ENCODE measurements around the gene PAQR4. TPM values are rescaled to one million over a fixed set of nuclear protein-coding genes. Genes with fewer than 3 reads are reported as not detected.
A peak's percentile ranks its signal among the peaks of the same experiment; 100 is the strongest.

The PAQR4 gene
- total and polyA plus RNA-seq, 10 of the 15 experiments (the other 5 are each of a cell fraction or from before 2014, with no cell fraction given), result 0.39 to 31.8 (median 13.5) TPM

DNA sequence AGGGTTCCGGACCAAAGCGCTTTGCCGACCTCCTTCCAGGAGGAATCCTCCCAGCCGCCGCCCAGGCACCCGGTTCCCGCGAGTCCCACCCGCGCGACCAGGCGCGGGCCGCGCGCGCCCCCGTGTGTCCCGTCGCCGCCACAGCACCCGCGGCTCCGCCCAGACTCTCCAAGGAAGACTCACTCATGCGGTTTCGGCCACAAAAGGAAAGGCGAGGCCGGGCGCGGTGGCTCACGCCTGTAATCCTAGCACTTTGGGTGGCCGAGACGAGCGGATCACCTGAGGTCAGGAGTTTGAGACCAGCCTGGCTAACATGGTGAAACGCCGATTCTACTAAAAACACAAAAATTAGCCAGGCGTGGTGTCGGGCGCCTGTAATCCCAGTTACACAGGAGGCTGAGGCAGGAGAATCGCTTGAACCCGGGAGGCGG, 14.6 kb downstream of the PAQR4 start (continued):
- TF ChIP-seq IKZF1 (conservative IDR thresholded peaks at IDR 0.05), result peak; percentile 84

DNA sequence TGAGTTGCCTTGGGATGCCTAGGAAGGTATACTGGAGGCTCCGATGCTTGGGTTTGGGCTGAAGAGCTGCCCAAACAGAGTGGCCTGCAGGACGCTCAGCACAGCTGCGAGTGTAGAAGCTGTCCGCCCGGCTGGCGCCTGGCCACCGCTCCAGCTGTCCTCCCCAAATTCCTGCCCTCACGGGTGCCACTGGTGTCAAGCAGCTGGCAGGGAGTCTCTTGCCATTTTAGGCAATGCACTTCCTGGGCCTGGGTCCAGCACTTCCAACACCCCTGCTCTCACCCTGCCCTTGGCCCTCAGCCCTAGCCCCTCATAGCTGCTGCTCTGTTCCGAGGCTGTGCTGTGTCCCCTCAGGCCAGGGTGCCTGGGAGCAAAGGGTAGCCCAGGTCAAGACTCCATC, 16.3 kb downstream of the PAQR4 start:
- intact Hi-C loops (cut with micrococcal nuclease; ENCODE audit: unreplicated experiment), result no loop called here
- no TSS peak for BruUV-seq (replicated peaks)
- WGBS (ENCODE audit: insufficient coverage, insufficient replicate concordance, low lambda C conversion rate, missing lambda C conversion rate), result 75% methylated on average over 9 of the region's 9 CpGs
- no peak overlapping the region for H3K4me3 ChIP-seq
- RAD21 ChIA-PET (ENCODE audit: unreplicated experiment), result no interaction called here
- H3K4me2 ChIP-seq (ENCODE audit: control insufficient read depth, insufficient read depth), result no peak overlapping the region
- H3K9me3 ChIP-seq (replicated peaks; ENCODE audit: control insufficient read depth, insufficient read depth, low read length), result no peaks in the 10 kb centered on the region
- POLR2A ChIA-PET, result interaction anchor here (0.6 kb wide), 1 partner anchor 40 kb away, joined by 4 read pairs; no protein-coding TSS in a partner anchor
- FAIRE-seq (no peak), ATAC-seq (no peak), DNase-seq (ENCODE audit: low read depth, low spot score) (no peak)
- no peak overlapping the region for H3K27ac ChIP-seq (ENCODE audit: control insufficient read depth, insufficient read depth)
- 0 out of 4 replicates have a peak, but pooled peaks of 1 of the 2 experiments have one; percentile 31 for TF ChIP-seq SRF (IDR thresholded peaks at IDR 0.05; ENCODE audit: low read depth in 2 of 2, low read length in 2 of 2)
- TF ChIP-seq, protein P1, sequence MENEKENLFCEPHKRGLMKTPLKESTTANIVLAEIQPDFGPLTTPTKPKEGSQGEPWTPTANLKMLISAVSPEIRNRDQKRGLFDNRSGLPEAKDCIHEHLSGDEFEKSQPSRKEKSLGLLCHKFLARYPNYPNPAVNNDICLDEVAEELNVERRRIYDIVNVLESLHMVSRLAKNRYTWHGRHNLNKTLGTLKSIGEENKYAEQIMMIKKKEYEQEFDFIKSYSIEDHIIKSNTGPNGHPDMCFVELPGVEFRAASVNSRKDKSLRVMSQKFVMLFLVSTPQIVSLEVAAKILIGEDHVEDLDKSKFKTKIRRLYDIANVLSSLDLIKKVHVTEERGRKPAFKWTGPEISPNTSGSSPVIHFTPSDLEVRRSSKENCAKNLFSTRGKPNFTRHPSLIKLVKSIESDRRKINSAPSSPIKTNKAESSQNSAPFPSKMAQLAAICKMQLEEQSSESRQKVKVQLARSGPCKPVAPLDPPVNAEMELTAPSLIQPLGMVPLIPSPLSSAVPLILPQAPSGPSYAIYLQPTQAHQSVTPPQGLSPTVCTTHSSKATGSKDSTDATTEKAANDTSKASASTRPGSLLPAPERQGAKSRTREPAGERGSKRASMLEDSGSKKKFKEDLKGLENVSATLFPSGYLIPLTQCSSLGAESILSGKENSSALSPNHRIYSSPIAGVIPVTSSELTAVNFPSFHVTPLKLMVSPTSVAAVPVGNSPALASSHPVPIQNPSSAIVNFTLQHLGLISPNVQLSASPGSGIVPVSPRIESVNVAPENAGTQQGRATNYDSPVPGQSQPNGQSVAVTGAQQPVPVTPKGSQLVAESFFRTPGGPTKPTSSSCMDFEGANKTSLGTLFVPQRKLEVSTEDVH (IDR thresholded peaks at IDR 0.05; ENCODE audit: low read depth, partially characterized antibody), result no peak
- SMC1A ChIA-PET (ENCODE audit: uncharacterized antibody, unreplicated experiment), result interaction anchor here (0.7 kb wide), 1 partner anchor 54 kb away, joined by 3 read pairs; no protein-coding TSS in a partner anchor
- peaks cover 1 to 2% of the 10 kb centered on the region in 2 experiments; a peak in 1 of 4 replicates for H3K27me3 ChIP-seq (replicated peaks in 1 of 2; ENCODE audit: control insufficient read depth in 2 of 2, insufficient read depth in 2 of 2, low read length in 1 of 2)
- CTCF ChIA-PET, result interaction anchor here (1.0 kb wide), 1 partner anchor 59 kb away, joined by 3 read pairs; no protein-coding TSS in a partner anchor
- no peak overlapping the region for H3K9ac ChIP-seq (ENCODE audit: control insufficient read depth, insufficient read depth, low read length)
- no peaks in the 10 kb centered on the region for H3K4me1 ChIP-seq (ENCODE audit: control insufficient read depth, insufficient read depth, low read length)
- no peaks in the 10 kb centered on the region for H4K20me1 ChIP-seq (ENCODE audit: control insufficient read depth, insufficient read depth)
- H3K36me3 ChIP-seq (ENCODE audit: control insufficient read depth in 2 of 2, insufficient read depth in 2 of 2, low read length in 1 of 2), result no peaks in the 10 kb centered on the region
- no peak overlapping the region for H2AFZ ChIP-seq (ENCODE audit: control insufficient read depth, low read depth, low read length)
- in situ Hi-C loops (cut with MboI), result no loop called here
- no peaks in the 10 kb centered on the region for H3K79me2 ChIP-seq (ENCODE audit: control insufficient read depth, insufficient read depth, low read length)
